ENCODE data around the gene ARSG.
"Not testable (repeated sequence)": the region's sequence is repeated elsewhere in the genome, so short reads cannot be mapped to it uniquely, and the experiment has no call there.

ARSG gene

GRCh38 chr17:68290955-68291835 lies at the start of gene ARSG, which contains the start of gene SLC16A6:
Gene ARSG, plus strand, starts transcription at chr17:68291495. Its CDS starts 15,999 bp downstream, at chr17:68307494.
Gene SLC16A6, minus strand, starts transcription at chr17:68291127. Its CDS starts 12,807 bp downstream, at chr17:68278320.
- peak; percentile 40 for DNase-seq

DNA sequence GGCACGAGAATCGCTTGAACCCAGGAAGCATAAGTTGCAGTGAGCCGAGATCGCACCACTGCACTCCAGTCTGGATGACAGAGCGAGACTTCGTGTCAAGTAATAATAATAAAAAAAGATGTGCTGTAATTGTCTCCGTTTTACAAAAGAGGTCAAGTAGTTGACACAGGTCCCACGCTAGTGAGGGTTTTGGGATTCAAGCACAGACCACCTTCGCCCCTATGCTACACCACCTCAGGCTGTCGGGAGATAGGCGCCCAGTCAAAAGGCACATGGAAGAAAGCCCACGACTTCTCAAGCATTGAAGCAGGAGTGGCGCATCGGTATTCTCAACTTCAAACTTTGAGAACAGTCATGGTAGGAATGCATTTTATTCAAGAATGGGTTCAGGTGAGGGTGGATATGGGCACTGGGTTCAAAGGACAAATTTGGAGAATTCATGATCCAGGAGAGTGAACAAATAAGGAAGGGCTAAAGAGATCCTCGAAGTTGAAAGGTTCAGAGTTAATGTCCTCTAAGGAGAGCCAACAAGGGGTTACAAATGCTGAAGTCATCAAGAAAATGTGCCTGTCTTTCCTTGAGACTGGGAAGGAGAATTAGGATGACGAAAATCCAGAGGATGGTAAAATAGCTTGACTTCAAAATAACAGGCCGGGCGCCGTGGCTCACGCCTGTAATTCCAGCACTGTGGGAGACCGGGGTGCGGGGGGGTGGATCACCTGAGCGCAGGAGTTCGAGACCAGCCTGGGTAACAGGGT lies 44.8 kb upstream of the ARSG start:
- no peak for DNase-seq

GRCh38 chr17:68247445-68248198 lies 43.7 kb upstream of the ARSG start, which contains the start of gene AMZ2:
Gene AMZ2, plus strand, starts transcription at chr17:68248043. Its CDS starts 2,145 bp downstream, at chr17:68250188.
- peak; percentile 90 for DNase-seq

- DNase-seq = no peak
Measured at GRCh38 chr17:68248199-68248825, 43.0 kb upstream of the ARSG start.

DNA sequence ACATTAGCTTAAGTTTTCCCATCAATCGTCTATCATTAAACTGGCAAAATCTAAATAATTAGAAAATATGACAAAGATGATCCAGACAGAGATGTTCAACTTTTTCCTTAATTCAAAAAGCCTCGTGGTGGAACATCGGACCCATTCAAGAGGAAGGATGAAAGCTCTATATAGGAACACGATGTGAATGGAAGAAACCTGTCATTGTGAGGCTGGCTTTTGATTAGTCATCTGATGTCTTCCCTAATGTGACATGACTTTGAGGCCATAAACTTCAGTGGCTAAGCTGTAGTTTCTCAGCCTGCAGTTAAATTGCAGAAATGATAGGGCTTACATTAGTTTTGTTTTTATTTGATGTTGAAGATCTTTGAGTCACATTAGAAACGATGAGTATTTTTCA lies 42.4 kb upstream of the ARSG start:
- no peak for DNase-seq

DNA sequence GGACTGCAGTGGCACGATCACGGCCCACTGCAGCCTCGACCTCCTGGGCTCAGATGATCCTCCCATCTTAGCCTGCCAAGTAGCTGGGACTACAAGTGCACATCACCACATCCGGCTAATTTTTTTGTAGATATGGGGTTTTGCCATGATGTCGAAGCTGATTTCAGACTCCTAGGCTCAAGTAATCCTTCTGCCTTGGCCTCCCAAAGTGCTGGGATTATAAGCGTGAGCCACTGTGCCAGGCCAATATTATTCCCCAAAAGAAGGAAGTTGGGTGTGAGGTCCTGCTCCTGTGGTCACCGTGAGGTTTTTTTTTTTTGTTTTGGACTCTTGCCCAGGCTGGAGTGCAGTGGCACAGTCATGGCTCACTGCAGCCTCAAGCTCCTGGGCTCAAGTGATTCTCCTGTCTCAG lies 41.9 kb upstream of the ARSG start:
- DNase-seq = no peak

- not testable (repeated sequence) for DNase-seq
Measured at GRCh38 chr17:68253426-68253825, 37.9 kb upstream of the ARSG start.

DNA sequence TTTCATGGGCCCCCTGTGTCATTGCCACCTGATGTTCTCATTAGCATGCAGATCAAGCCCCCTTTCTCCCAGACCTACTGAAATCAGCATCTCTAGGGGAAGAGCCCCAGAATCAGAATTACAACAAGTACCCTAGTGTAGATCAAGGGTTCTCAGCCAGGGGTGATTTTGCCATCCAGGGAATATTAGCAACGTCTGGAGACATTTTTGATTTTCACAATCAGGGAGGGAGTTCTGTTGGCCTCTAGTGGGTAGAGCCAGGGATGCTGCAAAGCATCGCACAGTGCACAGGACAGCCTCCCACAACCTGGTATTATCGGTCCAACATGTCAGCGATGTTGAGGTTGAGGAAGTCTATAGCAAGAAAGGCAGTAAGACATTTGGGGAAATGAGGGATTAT lies 36.1 kb upstream of the ARSG start:
- DNase-seq = no peak

DNA sequence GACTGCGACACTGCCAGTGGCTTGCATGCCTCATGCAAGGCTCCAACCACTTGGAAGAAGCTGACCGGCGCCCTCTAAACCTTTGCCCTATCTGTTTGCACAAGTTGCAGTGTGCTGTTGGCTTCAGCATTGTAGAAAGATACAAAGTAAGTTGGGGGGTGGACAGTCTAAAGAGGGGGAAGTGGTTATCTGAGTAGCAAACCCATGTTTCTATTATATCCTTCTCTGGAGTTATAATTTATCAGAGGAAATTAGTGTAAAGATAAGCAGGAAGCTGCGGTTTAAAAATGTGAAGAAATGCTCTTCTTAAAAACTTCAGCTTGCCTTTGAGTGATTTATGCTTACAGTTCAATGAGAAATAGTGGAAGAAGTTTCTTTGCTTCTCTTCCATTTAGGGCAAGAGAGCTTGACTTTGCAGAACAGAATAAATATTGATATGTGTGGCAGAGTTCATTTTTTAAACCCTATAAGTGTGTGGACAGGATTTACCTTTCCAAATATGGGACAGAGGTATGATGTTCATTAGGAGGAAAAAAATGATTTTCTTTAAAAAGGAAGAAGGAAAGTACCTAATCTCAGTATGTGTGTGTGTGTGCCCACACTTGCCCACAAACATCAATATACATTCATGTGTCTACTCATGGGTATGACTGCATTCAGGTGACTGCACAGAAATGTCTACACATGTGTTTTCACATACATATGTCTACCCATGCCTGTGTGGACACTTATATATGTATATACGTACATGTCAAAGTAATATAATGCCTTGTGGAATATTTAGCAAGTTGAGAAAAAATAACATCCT lies 35.4 kb upstream of the ARSG start:
- DNase-seq = no peak

- not testable (repeated sequence) for DNase-seq
Measured at GRCh38 chr17:68256701-68257100, 34.6 kb upstream of the ARSG start.

- peak; percentile 62 for DNase-seq
Measured at GRCh38 chr17:68257934-68258333, 33.4 kb upstream of the ARSG start.

DNA sequence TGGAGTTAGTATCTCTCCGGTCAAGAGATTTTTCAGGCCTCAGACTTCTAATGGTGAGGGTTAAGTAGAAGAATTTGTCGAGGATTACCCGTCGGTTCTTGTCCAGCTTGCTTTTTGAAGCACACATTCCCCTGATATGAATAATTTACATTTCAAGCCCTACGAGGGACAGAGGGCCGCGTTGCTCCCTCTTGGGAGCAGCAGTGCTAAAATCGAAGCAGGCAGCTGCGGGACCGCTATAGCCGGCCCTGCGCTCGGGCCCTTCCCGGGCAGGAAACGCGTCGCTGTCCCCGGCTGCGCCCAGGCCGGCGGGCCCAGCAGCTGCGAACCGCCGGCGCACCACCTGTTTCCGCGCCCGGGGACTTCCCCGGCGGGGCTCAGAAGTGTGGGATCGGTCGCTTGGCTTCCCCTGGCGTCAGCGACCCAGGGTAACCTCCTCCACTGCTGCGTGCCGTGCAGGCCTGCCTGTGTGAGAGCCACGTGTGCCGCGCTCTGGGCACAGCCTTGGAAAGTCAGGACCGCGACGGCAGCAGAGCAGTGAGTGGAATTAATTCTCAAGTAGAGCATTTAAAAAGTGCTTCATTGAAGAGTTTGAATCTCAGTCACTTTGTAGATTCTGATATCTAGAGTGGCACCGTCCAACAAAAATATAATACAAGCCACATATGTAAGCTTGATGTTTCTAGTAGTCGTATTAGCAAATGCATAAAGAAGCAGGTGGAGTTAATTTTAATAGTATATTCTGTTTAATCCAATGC lies 32.2 kb upstream of the ARSG start:
- DNase-seq = peak; percentile 4

GRCh38 chr17:68259648-68259951 lies 31.7 kb upstream of the ARSG start:
- DNase-seq = peak; percentile 11

GRCh38 chr17:68260051-68260762 lies 31.1 kb upstream of the ARSG start:
- DNase-seq = no peak

- DNase-seq = not testable (repeated sequence)
Measured at GRCh38 chr17:68262467-68262866, 28.8 kb upstream of the ARSG start.

DNA sequence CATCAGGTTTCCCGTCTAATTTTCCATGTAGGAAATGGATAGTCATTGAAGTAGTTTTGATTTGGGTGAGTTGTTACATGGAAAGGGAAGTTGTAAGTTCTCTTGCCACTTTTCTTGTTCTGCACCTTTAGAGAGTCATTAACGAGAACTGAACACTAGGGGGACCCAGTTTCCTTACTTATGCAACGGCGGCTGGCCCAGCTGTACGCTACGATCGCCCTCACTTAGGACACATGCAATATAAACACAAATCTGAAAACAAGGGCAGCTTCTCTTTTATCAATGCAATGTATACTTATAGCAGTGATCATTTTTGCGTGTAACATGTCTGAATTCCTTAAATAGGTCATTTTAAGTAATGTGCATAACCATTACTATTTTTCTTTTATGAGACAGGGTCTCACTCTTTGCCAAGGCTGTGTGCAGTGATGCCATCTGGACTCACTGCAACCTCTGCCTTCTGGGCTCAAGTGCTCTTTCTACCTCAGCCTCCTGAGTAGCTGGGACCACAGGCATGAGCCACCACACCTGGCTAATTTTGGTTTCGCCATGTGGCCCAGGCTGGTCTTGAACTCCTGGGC lies 28.1 kb upstream of the ARSG start:
- peak; percentile 71 for DNase-seq

- not testable (repeated sequence) for DNase-seq
Measured at GRCh38 chr17:68265833-68266232, 25.5 kb upstream of the ARSG start.

DNA sequence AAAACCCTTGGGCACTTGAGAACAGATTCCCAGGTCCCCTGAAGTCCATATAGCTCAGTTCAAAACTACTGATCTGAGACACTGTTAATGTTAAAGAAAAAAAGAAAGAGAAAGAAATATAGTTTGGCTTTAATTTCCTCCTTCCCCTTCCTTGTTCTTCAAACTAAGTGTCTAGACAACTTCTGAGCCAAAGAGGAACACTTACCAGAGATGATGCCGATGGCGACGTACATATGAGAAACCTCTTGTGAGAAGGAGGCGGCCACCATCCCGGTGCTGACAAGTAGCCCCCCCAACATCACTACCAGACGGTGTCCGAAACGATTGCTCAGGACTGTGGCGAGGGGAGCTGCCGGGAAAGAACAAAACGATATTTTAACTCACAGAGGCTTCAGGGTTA lies 17.6 kb upstream of the ARSG start:
- no peak for DNase-seq

- DNase-seq = not testable (repeated sequence)
Measured at GRCh38 chr17:68276339-68276738, 15.0 kb upstream of the ARSG start.

DNA sequence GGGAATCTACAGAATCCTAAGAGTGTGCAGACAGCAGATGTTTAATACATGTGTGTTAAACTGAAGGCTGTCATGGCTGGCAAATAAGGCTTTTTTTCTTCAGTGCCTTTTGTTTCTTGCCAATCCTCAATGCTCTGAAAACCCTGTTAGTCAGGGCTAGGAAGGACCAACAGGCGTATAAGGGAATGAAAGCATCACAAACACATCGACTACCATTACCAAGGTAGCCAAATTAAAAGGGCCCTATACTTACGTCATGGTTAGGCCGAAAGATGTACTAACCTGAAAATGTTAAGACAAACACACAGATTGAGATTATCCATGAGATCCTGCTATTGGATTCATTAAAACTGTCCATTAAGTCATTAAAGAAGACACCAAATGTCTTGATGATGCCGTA lies 13.5 kb upstream of the ARSG start:
- no peak for DNase-seq
